ENCODE measurements around the gene BRIX1. TPM values are rescaled to one million over a fixed set of nuclear protein-coding genes. Genes with fewer than 3 reads are reported as not detected.
"Not testable (repeated sequence)": the region's sequence is repeated elsewhere in the genome, so short reads cannot be mapped to it uniquely, and the experiment has no call there.

The BRIX1 gene
- total RNA-seq, 2 donors from 2014 or later: 34.7 to 35.7 TPM

DNA sequence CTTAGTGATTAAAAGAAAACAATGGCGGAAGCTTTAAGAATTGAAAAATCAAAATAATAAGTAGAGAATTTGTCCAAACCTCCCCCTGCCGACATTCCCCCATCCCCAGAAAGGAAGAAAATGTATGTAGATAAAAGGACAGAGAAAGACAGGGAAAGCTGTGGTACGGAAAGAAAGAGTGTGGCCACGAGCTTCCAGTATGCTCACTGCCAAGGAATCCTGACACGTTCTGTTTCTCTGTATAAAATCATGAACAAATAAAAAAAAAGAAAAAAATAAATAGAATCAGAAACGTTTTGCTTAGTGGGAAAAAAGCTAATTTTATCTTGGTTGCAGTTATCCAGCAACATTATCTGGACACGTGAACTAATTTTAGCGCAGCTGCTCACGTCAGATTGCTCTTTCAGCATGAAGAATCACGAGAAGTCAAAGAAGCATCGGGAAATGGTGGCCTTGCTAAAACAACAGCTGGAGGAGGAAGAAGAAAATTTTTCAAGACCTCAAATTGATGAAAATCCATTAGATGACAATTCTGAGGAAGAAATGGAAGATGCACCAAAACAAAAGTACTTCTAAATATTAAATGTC, 29.0 kb downstream of the BRIX1 start:
- peaks cover 7 to 22% of the 10 kb centered on the region in 2 donors for H3K36me3 Mint-ChIP-seq (ENCODE audit: insufficient read depth in 2 of 2)
- no peak overlapping the region for H3K4me3 Mint-ChIP-seq
- no peaks in the 10 kb centered on the region for H3K9me3 Mint-ChIP-seq
- ATAC-seq (replicated peaks in 1 of 2) (no peak), DNase-seq (no peak)
- no peaks in the 10 kb centered on the region for H3K27me3 Mint-ChIP-seq (ENCODE audit: low read depth)
- H3K4me1 Mint-ChIP-seq (ENCODE audit: low read depth): no peaks in the 10 kb centered on the region
- no peak overlapping the region for H3K27ac Mint-ChIP-seq

DNA sequence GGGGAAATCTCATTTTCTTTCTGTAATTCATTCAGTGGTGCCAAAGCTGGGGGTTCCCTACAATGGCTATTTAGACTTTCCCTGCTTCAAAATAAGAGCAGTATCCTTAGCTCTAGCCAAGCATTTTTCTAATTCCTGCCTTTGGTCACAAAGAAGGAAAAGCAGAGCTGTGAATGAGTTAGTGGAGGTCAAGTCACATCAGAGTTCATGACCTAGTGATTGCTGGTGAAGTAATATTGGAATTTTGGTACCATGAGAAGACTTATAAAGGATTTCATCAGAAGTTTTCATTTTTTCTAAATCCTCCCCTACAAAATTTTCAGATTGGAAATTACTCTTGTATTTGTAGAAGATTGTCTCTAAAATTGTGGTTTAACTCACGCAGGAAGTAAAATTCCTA, 41.8 kb downstream of the BRIX1 start:
- Mint-ChIP-seq H3K27ac (no peak overlapping the region), H3K4me1 (ENCODE audit: low read depth) (peaks cover 17% of the 10 kb centered on the region), H3K9me3 (no peaks in the 10 kb centered on the region), H3K4me3 (no peak overlapping the region), H3K27me3 (ENCODE audit: low read depth) (no peaks in the 10 kb centered on the region), H3K36me3 (ENCODE audit: insufficient read depth in 2 of 2) (peaks cover 2 to 11% of the 10 kb centered on the region in 2 donors)
- ATAC-seq (replicated peaks in 1 of 2): no peak
- DNase-seq: no peak

DNA sequence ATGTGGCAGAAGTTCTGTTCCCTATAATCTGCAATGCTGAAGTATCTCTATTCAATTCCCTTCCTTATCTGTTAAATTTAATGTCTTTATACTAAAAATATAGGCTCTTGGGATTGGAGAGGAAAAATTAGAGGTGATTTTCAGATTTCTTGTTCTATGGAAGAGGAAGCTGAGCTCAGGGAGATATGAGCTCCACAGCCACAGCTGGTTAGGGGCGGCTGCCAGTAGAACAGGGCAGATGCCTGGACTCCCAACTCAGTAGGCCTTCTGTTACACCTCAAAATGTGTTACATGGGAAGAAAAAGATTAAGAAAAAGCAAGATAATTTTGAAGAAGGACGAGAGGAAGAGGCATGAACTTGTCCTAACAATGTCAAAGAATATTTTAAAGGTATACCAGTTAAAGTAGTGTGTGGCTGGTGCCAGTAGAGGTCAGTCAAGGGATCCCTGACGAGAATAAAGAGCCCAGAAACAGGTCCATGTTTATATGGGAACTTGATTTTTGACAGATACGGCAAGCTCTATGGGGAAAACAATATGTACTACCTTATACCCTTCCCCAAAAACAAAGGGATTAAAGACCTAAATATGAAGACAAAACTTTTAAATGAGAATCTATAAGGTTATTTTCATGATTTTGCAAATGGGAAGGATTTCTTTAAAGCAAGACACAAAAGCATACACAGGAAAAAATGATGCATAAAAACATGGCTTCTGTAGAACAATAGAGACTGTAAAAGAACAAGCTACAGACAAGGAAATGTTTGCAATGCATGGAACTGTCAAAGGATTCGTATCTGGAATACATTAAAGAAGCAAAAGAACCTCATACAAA, 42.6 kb downstream of the BRIX1 start:
- Mint-ChIP-seq H3K36me3 (ENCODE audit: insufficient read depth in 2 of 2) (peaks cover 2 to 9% of the 10 kb centered on the region in 2 donors), H3K4me3 (no peak overlapping the region), H3K27me3 (ENCODE audit: low read depth) (no peaks in the 10 kb centered on the region), H3K27ac (peak overlapping the region; percentile 41), H3K4me1 (ENCODE audit: low read depth) (peaks cover 17% of the 10 kb centered on the region), H3K9me3 (no peaks in the 10 kb centered on the region)
- no peak for DNase-seq
- ATAC-seq (replicated peaks in 1 of 2): peak; percentile 52

DNA sequence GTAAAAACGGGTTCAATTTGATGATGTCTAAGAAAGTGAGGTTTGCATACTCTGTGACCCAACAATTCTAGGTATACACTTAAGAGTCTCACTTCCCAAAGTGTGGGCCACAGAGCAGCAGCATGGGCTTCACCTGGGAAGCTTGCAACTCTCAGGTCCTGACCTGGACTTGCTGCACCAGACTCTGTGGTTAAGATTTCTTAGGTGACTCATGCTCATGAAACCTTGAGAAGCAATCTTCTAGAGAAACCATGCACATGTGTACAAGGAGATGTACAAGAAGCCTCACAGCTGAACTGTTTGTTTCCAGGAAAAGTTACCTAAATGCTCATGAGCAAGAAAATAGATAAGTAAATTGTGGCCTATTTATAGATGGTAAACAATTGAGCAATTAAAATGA, 43.8 kb downstream of the BRIX1 start:
- H3K27ac Mint-ChIP-seq: peak overlapping the region; percentile 84
- peaks cover 2 to 5% of the 10 kb centered on the region in 2 donors for H3K36me3 Mint-ChIP-seq (ENCODE audit: insufficient read depth in 2 of 2)
- no peaks in the 10 kb centered on the region for H3K9me3 Mint-ChIP-seq
- DNase-seq (peak; percentile 14 to 24), ATAC-seq (replicated peaks in 1 of 2) (peak; percentile 84 to 91)
- H3K4me3 Mint-ChIP-seq: peak overlapping the region; percentile 18 to 54
- peaks cover 17% of the 10 kb centered on the region for H3K4me1 Mint-ChIP-seq (ENCODE audit: low read depth)
- H3K27me3 Mint-ChIP-seq (ENCODE audit: low read depth): no peaks in the 10 kb centered on the region

DNA sequence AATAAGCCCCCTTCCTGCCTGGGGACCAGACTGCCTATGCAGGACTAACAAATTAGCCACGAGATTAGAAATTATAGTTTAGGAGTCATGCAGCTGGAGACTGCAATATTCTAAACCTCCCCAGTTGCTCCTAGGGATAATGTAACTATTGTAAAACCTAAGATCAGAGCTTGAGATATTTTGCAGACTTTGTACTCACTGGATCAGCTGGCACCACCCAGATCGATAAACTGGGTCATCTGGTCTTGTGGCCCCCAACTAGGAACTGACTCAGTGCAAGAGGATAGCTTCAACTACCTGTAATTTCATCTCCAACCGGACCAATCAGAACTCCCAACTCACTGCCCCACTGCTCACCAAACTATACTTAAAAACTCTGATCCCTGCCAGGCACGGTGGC, 52.0 kb downstream of the BRIX1 start:
- Mint-ChIP-seq H3K4me3 (no peak overlapping the region), H3K36me3 (ENCODE audit: insufficient read depth in 2 of 2) (peaks cover 6 to 17% of the 10 kb centered on the region in 2 donors), H3K9me3 (peaks cover 5 to 7% of the 10 kb centered on the region in 2 donors), H3K4me1 (ENCODE audit: low read depth) (no peaks in the 10 kb centered on the region), H3K27me3 (ENCODE audit: low read depth) (no peaks in the 10 kb centered on the region), H3K27ac (no peak overlapping the region)
- ATAC-seq (replicated peaks in 1 of 2): no peak
- no peak for DNase-seq

DNA sequence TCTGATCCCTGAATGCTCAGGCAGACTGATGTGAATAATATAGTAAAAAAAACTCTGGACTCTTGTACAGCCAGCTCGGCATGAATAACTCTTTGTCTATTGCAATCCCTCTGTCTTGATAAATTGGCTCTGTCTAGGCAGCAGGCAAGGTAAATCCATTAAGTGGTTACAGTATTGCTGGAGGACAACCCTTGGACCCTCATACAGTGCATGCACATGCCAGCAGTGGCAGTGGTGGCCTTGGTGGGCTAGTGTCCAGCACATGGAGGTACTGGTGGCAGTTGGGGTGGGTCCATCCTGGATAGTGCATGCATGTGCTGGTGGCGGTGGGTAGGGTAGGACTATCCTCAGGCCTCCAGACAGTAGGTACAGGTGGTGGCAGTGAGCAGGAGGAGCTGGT, 52.7 kb downstream of the BRIX1 start:
- Mint-ChIP-seq H3K27ac (peak overlapping the region; percentile 70), H3K9me3 (peaks cover 5 to 7% of the 10 kb centered on the region in 2 donors), H3K36me3 (ENCODE audit: insufficient read depth in 2 of 2) (peaks cover 6 to 17% of the 10 kb centered on the region in 2 donors), H3K27me3 (ENCODE audit: low read depth) (no peaks in the 10 kb centered on the region), H3K4me1 (ENCODE audit: low read depth) (no peaks in the 10 kb centered on the region), H3K4me3 (no peak overlapping the region)
- no peak for DNase-seq
- ATAC-seq (replicated peaks in 1 of 2): no peak

DNA sequence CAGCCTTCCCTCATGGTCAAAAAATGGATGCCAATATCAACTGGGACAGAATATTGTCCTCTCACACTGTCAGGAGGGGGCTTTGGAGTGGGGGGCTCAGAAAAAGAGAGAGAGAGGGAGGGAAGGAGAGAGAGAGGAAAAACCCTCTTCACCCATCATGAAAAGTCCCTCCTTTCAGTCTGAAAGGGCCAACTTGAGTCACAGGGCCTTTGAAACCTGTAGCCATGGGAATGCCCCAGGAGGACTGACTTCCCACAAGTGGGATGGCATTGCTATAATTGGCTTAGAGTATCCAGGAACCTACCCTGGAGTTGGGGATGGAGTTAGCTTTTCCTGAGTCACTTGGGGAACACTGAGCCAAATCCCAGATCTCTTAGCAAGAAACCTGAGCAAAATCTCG, 55.0 kb downstream of the BRIX1 start:
- peaks cover 6% of the 10 kb centered on the region for H3K27me3 Mint-ChIP-seq (ENCODE audit: low read depth)

DNA sequence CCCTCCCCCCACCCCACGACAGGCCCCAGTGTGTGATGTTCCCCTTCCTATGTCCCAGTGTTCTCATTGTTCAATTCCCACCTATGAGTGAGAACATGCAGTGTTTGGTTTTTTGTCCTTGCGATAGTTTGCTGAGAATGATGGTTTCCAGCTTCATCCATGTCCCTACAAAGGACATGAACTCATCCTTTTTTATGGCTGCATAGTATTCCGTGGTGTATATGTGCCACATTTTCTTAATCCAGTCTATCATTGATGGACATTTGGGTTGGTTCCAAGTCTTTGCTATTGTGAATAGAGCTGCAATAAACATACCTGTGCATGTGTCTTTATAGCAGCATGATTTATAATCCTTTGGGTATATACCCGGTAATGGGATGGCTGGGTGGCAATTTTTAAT, 56.1 kb downstream of the BRIX1 start:
- H3K27ac Mint-ChIP-seq; DNase-seq; H3K36me3 Mint-ChIP-seq (ENCODE audit: insufficient read depth in 2 of 2); H3K9me3 Mint-ChIP-seq; H3K4me3 Mint-ChIP-seq; ATAC-seq (replicated peaks in 1 of 2); H3K4me1 Mint-ChIP-seq (ENCODE audit: low read depth): not testable (repeated sequence)
- H3K27me3 Mint-ChIP-seq (ENCODE audit: low read depth): peaks cover 10% of the 10 kb centered on the region

More for the DNA sequence above, 55.0 kb downstream of the BRIX1 start:
- DNase-seq (no peak), ATAC-seq (replicated peaks in 1 of 2) (no peak)
- no peaks in the 10 kb centered on the region for H3K4me1 Mint-ChIP-seq (ENCODE audit: low read depth)
- H3K36me3 Mint-ChIP-seq (ENCODE audit: insufficient read depth in 2 of 2): peaks cover 6 to 17% of the 10 kb centered on the region in 2 donors
- peaks cover 4 to 7% of the 10 kb centered on the region in 2 donors for H3K9me3 Mint-ChIP-seq
- H3K4me3 Mint-ChIP-seq: no peak overlapping the region
- no peak overlapping the region for H3K27ac Mint-ChIP-seq

Other genes starting within 250 kb of the BRIX1 start
- under 1 TPM; 0.56 to 0.58 TPM for gene TTC23L, start 76.5 kb upstream of the BRIX1 start, total RNA-seq
- gene RAD1, start 207 bp upstream of the BRIX1 start, total RNA-seq: 10 to 100 TPM; 36.8 to 43.8 TPM
- 10 to 100 TPM; 64.0 to 77.3 TPM for gene DNAJC21, start 13.8 kb downstream of the BRIX1 start, total RNA-seq
- not detected for gene AGXT2, start 132.2 kb downstream of the BRIX1 start, total RNA-seq